Measurements from ENCODE around the gene TMEM183A. TPM values are rescaled to one million over a fixed set of nuclear protein-coding genes. Genes with fewer than 3 reads are reported as not detected.
A peak's percentile ranks its signal among the peaks of the same experiment; 100 is the strongest.

The TMEM183A gene
- total RNA-seq, 4 donors from 2014 or later: 28.7 to 41.4 (median 30.6) TPM

- H3K27ac ChIP-seq: peak overlapping the region; percentile 89 to 98 (median 94)
- DNase-seq (peak; percentile 62 to 80), ATAC-seq (peak; percentile 68 to 76)
- H3K27me3 ChIP-seq: no peaks in the 10 kb centered on the region
- intact Hi-C loops (cut with DNase I; ENCODE audit: low total_unique reads) (loop anchor here (5.0 kb wide), 1 partner anchor 1383 kb away; the partner anchor contains the start of gene PPP1R15B), in situ Hi-C loops (cut with MboI; ENCODE audit: low sequenced_read_pairs in 4 of 4) (no loop called here)
- no peak for TF ChIP-seq CTCF (IDR thresholded peaks at IDR 0.05 in 4 of 5, conservative IDR thresholded peaks at IDR 0.05 in 1 of 5)
- TF ChIP-seq POLR2A (IDR thresholded peaks at IDR 0.05): peak; percentile 63 to 82
- peaks cover 0 to 7% of the 10 kb centered on the region in 2 donors for H3K36me3 ChIP-seq
- H3K4me1 ChIP-seq: peaks cover 29 to 42% of the 10 kb centered on the region in 2 donors
- H3K9me3 ChIP-seq: no peaks in the 10 kb centered on the region
- peak overlapping the region in 2 of 4 donors; percentile 1 to 82 for H3K4me3 ChIP-seq
These were observed 21.8 kb downstream of the TMEM183A start for GRCh38 chr1:203028784-203029553.

- intact Hi-C loops (cut with DNase I; ENCODE audit: low total_unique reads) (loop anchor here (10.0 kb wide), 2 partner anchors 763 to 1053 kb away; partner anchors contain the start of genes ZBED6 and ZC3H11A), in situ Hi-C loops (cut with MboI; ENCODE audit: low sequenced_read_pairs in 4 of 4) (loop anchor here in 2 of 4 donors (10.0 kb wide), 3 partner anchors 143 to 183 kb away; partner anchors contain the start of gene MYBPH (in 1 of the 2))
- Histone ChIP-seq H3K27me3 (no peaks in the 10 kb centered on the region), H3K36me3 (no peaks in the 10 kb centered on the region), H3K27ac (peak overlapping the region in 2 of 4 donors; percentile 92 to 96), H3K9me3 (no peaks in the 10 kb centered on the region), H3K4me3 (no peak overlapping the region), H3K4me1 (peaks cover 46 to 60% of the 10 kb centered on the region in 2 donors)
- DNase-seq: no peak
- no peak for TF ChIP-seq POLR2A (IDR thresholded peaks at IDR 0.05)
- TF ChIP-seq CTCF (IDR thresholded peaks at IDR 0.05 in 4 of 5, conservative IDR thresholded peaks at IDR 0.05 in 1 of 5): peak in 2 of 5 experiments; percentile 16 to 27
- no peak for ATAC-seq
These were observed 24.3 kb downstream of the TMEM183A start for GRCh38 chr1:203031467-203031866.

GRCh38 chr1:203033287-203033686, 26.1 kb downstream of the TMEM183A start:
- Histone ChIP-seq H3K9me3 (no peaks in the 10 kb centered on the region), H3K4me3 (no peak overlapping the region), H3K27ac (peak overlapping the region; percentile 24 to 97 (median 96)), H3K27me3 (no peaks in the 10 kb centered on the region), H3K4me1 (peaks cover 54 to 61% of the 10 kb centered on the region in 2 donors), H3K36me3 (no peaks in the 10 kb centered on the region)
- in situ Hi-C loops (cut with MboI; ENCODE audit: low sequenced_read_pairs in 4 of 4): loop anchor here in 2 of 4 donors (10.0 kb wide), 3 partner anchors 142 to 182 kb away; partner anchors contain the start of gene MYBPH (in 1 of the 2)
- TF ChIP-seq POLR2A (IDR thresholded peaks at IDR 0.05): no peak
- TF ChIP-seq CTCF (IDR thresholded peaks at IDR 0.05 in 4 of 5, conservative IDR thresholded peaks at IDR 0.05 in 1 of 5): no peak
- DNase-seq (no peak), ATAC-seq (no peak)
- intact Hi-C loops (cut with DNase I; ENCODE audit: low total_unique reads): loop anchor here (10.0 kb wide), 2 partner anchors 762 to 1052 kb away; partner anchors contain the start of genes ZBED6 and ZC3H11A

- peak overlapping the region; percentile 95 to 98 (median 96) for H3K27ac ChIP-seq
- H3K36me3 ChIP-seq: no peaks in the 10 kb centered on the region
- in situ Hi-C loops (cut with MboI; ENCODE audit: low sequenced_read_pairs in 4 of 4): loop anchor here in 2 of 4 donors (10.0 kb wide), 3 partner anchors 141 to 181 kb away; partner anchors contain the start of gene MYBPH (in 1 of the 2)
- H3K4me1 ChIP-seq: peaks cover 52 to 58% of the 10 kb centered on the region in 2 donors
- no peak for TF ChIP-seq POLR2A (IDR thresholded peaks at IDR 0.05)
- no peak for TF ChIP-seq CTCF (IDR thresholded peaks at IDR 0.05 in 4 of 5, conservative IDR thresholded peaks at IDR 0.05 in 1 of 5)
- H3K4me3 ChIP-seq: no peak overlapping the region
- no peaks in the 10 kb centered on the region for H3K9me3 ChIP-seq
- no peak for DNase-seq
- no peaks in the 10 kb centered on the region for H3K27me3 ChIP-seq
- no peak for ATAC-seq
- intact Hi-C loops (cut with DNase I; ENCODE audit: low total_unique reads): loop anchor here (10.0 kb wide), 2 partner anchors 761 to 1051 kb away; partner anchors contain the start of genes ZBED6 and ZC3H11A
These were observed 26.7 kb downstream of the TMEM183A start for GRCh38 chr1:203033917-203034316.
